Liver (tissue), 3 donors: ENCODE results near the gene MAP3K13.

Experiments
- CTCF ChIP-seq: fragments of 150-350 bp; IDR thresholded peaks from 2 replicates; pipeline ENCODE4 v1.5.1; 2017; ENCODE audit warnings: improper control_type of control experiment, low read depth, low read length; ENCODE audit not compliant: missing input control
- RAD21 ChIP-seq, 2 donors: IDR thresholded peaks; 2 replicates each; pipeline ENCODE4 v1.6.1; 2016; ENCODE audit warnings: antibody characterized with exemption in 2 of 2, mild to moderate bottlenecking in 2 of 2
- RXRA ChIP-seq, 2 donors: IDR thresholded peaks; 2 replicates each; pipeline ENCODE4 v1.6.1; 2017 to 2018; ENCODE audit warnings: antibody characterized with exemption in 2 of 2, mild to moderate bottlenecking in 1 of 2
- YY1 ChIP-seq: IDR thresholded peaks from 2 replicates; pipeline ENCODE4 v1.6.1; 2016; ENCODE audit warnings: antibody characterized with exemption, mild to moderate bottlenecking
- TF ChIP-seq, protein P1 (sequence below): IDR thresholded peaks from 2 replicates; pipeline ENCODE4 v1.6.1; 2016; ENCODE audit warnings: antibody characterized with exemption, mild to moderate bottlenecking
- donor health status: healthy.
- donor health status: healthy.

DNA sequence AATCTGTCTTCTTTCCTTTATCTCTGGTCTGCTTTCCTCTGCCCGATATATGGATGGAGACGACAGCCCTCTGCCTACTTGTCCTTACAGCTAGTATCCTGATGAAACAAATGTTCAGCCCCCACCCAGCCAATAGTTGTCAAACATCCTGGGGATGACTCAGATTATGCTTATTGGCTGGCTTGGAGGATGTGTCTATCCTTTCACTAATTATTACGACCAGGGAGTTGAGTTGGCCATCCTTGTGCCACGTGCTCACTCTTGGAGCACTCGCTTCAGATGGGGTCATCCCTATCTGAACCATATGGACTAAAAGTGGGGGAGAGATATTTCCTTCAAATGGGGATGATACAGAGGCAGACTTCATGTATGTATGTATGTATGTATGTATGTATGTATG is 6.4 kb upstream of the MAP3K13 start:
- TF ChIP-seq, protein P1, sequence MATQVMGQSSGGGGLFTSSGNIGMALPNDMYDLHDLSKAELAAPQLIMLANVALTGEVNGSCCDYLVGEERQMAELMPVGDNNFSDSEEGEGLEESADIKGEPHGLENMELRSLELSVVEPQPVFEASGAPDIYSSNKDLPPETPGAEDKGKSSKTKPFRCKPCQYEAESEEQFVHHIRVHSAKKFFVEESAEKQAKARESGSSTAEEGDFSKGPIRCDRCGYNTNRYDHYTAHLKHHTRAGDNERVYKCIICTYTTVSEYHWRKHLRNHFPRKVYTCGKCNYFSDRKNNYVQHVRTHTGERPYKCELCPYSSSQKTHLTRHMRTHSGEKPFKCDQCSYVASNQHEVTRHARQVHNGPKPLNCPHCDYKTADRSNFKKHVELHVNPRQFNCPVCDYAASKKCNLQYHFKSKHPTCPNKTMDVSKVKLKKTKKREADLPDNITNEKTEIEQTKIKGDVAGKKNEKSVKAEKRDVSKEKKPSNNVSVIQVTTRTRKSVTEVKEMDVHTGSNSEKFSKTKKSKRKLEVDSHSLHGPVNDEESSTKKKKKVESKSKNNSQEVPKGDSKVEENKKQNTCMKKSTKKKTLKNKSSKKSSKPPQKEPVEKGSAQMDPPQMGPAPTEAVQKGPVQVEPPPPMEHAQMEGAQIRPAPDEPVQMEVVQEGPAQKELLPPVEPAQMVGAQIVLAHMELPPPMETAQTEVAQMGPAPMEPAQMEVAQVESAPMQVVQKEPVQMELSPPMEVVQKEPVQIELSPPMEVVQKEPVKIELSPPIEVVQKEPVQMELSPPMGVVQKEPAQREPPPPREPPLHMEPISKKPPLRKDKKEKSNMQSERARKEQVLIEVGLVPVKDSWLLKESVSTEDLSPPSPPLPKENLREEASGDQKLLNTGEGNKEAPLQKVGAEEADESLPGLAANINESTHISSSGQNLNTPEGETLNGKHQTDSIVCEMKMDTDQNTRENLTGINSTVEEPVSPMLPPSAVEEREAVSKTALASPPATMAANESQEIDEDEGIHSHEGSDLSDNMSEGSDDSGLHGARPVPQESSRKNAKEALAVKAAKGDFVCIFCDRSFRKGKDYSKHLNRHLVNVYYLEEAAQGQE, result no peak
- TF ChIP-seq CTCF (no peak), RAD21 (IDR thresholded peaks at IDR 0.05) (no peak), YY1 (no peak), RXRA (IDR thresholded peaks at IDR 0.05) (no peak)
